ENCODE results near the gene HAPLN2.
"Not testable (repeated sequence)": the region's sequence is repeated elsewhere in the genome, so short reads cannot be mapped to it uniquely, and the experiment has no call there.

The HAPLN2 gene

DNA sequence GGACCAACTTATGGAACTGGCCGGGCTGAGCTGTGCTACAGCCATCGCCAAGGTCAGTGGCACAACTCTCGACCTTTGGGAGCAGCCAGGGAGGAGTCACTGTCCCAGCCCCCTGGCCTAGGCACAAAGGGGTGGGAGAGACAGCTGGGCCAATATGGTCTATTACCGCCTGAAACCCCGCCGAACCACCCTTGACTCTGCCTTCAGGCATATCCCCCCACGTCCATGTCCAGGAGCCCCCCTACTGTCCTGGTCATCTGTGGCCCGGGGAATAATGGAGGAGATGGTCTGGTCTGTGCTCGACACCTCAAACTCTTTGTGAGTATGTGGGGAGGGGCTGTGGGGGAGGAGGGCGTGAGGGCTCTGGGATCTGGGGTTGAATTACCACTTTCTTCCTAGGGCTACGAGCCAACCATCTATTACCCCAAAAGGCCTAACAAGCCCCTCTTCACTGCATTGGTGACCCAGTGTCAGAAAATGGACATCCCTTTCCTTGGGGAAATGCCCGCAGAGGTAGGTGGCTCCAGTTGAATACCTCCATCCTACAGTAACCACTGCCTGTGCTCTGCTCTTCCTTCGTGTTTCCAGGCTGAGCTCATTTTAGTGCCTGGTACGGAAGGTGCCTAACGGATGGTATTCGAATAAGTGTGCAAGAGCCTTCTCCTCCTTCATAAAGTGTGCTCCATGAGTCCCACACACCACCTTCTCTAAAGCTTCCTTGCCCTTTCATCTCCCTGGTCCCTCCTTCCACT lies 26.9 kb upstream of the HAPLN2 start:
- no peak for DNase-seq (ENCODE audit: low read depth)

DNA sequence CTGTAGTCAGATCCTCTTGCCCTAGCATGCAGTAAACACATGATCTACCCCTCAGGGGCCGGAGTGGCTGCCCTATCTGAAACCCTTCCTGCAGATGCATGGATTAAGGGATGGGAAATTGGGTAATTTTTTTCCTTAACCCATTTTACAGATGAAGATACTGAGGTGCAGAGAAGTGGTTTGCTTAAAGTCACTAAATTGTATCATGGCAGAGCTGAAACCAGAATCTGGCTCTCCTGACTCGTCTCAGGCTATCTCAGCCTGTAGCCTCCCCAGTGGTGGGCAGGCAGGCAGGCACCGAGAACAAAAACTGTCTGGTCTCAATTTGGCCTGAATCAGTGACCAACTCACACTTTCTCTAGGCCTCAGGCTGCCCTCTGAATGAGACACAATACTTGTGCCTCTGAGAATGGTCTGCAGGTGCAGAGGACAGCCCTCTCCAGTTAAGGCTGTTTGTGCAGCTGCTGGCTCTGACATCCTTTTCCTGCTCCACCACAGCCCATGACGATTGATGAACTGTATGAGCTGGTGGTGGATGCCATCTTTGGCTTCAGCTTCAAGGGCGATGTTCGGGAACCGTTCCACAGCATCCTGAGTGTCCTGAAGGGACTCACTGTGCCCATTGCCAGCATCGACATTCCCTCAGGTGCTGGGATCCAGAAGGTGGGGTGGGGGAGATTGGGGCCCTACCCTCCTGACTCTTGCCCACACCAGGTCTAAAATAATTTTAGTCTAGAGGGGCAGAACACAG lies 26.1 kb upstream of the HAPLN2 start:
- no peak for DNase-seq (ENCODE audit: low read depth)

DNA sequence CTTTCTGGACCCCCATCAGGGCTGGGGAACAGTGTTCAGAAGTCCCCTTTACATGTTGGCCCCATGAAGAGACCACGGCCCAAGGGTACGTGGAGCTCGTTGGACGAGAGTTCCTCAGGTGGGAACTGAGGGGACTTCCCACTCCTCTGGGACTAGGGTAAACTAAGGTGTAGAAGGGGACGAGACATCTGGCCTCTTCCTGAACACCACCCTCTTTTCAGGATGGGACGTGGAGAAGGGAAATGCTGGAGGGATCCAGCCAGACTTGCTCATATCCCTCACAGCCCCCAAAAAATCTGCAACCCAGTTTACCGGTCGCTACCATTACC lies 25.6 kb upstream of the HAPLN2 start:
- DNase-seq (ENCODE audit: low read depth) = no peak

DNA sequence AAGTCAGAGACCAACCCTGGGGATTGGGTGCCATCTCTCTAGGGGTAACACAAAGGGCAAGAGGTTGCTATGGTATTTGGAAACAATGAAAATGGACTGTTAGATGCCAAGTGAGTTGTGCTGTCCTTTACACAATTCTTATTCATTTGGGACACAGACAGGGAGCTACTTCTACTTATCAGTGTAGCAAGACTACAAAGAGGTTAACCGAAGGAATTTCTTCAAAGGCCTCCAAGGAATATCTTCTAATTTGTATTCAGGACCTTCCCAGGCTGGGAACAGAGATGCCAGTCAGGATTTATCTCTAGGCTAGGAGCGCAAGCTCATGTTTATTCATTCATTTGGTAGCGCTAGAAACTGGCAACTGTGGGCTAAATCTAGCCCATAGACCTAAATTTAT lies 25.0 kb upstream of the HAPLN2 start:
- DNase-seq (ENCODE audit: low read depth) = no peak

DNA sequence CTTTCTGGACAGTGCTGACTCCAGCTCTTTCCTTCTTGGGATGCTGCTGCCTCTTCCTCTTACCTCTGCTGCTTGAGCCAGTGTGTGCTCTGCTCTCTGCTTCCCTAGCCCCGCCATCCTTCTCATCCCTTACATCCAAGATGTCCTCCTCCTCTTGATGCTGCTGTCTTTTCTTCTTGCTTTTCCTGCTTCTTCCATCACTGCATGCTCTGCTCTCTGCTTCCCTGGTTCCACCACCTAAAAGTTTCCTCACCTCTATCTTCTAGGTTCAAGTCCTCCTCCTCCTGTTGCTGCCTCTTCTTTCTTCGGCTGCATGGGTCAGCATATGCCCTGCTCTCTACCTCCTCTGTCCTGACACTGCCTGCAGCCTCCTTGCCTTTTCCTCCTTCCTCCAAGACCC lies 24.2 kb upstream of the HAPLN2 start:
- DNase-seq (ENCODE audit: low read depth) = no peak

DNA sequence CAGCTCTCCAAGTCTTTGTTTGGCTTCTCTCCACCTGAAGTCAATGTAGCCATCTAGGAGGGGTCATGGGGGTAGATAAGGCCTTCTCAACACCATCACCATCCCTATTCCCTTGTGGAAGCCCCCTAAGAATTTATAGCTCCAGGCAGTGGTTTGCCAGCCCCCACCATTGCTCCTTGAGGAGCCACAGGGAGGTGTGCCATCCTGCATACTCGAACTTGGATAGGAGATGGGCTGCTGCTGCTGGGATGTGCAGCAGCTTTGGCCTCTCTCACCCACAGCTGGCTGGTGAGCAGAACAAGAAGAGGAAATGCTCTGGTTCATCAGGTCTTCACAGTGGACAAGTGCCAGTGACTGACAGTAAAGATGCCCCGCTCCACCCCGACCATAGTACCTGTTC lies 22.8 kb upstream of the HAPLN2 start:
- no peak for DNase-seq (ENCODE audit: low read depth)

DNA sequence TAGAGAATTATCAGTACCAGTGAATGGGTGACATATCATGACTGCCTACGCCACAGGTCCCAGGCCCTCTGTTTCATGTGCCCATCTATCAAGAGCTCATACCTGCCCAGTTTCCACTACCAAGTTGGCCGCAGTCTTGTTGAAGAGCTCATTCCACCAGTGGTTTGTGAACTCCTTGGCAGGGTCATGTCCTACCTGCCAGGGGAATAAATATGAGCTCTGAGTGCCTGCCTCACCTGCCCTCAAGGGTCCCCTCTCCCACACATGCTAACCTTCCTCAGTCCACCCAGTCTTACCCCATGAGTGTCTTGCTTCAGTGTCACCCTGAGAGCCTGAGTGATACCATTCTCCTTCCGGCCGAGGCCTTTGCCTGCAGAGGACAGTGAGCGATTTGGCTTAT lies 21.1 kb upstream of the HAPLN2 start:
- no peak for DNase-seq (ENCODE audit: low read depth)

DNA sequence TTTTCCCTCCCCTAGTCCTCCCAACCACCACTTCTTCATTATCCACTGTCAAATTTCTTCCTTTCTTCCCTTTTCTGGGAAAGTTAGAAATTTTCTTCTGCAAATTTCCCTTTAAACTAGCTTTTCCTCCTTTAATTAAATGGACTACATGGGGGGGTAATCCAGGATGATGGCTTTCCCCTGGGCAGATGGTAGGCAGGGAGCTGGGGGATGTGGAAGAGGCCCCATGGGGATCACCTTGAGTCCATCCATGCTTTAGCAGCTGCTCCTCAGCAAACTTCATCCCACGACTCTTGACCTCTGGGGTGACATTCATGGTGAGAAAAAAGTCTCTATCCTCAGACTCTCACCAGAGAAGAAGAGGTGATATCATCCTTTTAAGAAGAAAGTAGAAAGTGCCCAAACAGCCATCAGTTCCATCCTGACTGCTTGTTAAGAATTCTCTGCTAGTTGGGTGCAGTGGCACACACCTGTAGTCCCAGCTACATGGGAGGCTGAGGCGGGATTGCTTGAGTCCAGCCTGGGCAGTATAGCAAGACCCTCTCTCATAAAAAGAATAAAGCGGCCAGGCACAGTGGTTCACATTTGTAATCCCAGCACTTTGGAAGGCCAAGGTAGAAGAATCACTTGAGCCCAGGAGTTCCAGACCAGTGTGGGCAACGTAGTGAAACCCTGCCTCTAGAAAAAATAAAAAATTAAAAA lies 20.3 kb upstream of the HAPLN2 start:
- DNase-seq (ENCODE audit: low read depth) = no peak

DNA sequence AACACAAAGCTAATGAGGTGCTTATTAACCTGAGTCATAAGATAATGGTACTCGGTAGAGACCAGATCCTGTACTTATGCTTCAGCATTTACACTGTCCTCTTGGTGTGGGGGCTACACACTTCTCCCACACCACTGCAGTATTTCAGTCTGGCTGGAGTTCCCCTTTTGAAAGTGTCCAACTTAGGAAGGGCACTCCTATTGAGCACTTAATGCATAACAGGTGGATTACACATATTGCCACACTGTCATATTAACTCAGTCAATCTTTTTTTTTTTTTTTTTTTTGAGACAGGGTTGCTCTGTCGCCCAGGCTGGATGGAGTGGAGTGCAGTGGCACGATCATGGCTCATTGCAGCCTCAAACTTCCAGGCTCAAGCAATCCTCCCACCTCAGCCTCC lies 19.4 kb upstream of the HAPLN2 start:
- no peak for DNase-seq (ENCODE audit: low read depth)

DNA sequence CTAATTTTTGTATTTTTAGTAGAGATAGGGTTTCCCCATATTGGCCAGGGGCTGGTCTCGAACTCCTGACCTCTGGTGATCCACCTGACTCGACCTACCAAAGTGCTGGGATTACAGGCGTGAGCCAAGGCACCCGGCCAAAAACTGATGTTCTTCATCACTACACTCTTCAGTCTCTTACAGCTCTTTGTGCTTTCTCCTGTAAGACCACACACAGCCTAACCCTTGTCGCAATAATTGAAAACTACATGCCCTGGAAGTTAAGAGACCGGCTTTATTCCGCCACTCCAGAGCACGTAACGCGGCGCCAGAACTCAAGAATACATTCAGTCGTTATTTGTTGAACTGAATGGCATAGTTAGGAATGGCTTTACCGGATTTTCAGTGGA lies 18.5 kb upstream of the HAPLN2 start:
- no peak for DNase-seq (ENCODE audit: low read depth)

DNA sequence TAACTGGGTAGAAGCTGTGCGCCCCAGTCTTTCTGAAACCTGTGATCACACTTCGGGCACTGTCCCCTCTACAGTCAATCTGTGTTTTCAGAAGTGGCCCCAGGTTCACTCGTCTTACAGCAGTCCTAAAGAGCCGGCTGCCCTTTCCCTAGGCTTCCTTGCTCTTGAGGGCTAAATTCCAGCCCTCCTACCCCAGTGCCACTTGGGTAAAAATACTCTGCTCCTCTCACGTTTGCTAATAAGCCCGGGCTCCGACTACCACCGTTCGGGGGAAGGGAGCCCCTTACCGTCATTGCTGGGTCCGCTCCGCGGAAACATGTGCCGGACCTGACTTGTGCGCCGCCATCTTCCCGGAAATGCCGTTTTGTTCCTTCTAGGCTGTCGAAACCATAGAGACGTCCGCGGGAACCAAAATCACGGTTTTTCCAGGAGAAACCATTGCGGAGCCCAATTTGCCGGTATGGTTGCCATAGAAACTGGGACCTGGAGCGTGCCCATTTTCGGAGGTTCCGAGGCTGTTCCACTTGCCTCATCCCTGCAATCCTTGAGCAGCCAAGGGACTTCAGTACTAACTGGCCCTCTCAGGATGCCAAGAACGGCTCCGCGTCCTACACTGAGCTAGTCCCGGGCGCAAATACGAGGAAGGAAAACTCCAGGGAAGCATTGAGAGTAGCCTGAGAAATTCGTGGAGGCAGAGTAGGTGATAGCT lies 17.9 kb upstream of the HAPLN2 start, which contains the start of gene GPATCH4:
TSS of gene GPATCH4 (minus strand) at position 358 of the 709 bp plus-strand sequence.
- peak; percentile 61 for DNase-seq (ENCODE audit: low read depth)

DNA sequence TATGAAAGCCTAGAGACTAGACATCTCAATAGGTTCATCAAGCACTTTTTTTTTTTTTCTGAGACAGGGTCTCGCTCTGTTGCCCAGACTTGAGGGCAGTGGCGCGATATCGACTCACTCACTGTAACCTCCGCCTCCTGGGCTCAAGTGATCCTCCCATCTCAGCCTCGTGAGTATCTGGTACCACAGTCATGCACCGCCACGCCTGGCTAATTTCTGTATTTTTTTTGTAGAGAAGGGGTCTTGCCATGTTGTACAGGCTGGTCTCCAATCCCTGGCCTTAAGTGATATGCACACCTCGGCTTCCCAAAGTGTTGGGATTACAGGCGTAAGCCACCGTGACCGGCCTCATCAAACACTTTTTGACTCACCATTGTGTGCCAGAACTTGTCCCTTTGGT lies 17.3 kb upstream of the HAPLN2 start:
- no peak for DNase-seq (ENCODE audit: low read depth)

DNA sequence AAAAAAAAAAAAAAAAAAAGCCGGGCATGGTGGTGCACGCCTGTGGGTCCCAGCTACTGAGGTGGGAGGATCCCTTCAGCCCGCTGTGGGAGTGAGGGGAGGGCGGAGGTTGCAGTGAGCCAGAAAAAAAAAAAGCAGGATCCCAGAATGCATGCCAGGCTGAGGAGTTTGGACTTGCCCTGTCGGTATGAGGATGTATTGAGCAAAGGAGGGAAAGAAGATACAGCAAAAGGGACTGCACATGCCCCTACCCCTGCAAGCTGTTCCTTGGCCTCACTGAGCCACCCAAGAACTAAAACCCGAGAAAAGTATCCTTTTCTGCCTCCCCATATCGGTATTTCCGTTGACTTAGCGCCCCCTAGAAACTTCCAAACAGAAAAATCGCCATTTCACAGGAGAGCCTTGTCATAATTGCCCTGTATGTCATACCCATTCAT lies 16.6 kb upstream of the HAPLN2 start:
- no peak for DNase-seq (ENCODE audit: low read depth)

DNA sequence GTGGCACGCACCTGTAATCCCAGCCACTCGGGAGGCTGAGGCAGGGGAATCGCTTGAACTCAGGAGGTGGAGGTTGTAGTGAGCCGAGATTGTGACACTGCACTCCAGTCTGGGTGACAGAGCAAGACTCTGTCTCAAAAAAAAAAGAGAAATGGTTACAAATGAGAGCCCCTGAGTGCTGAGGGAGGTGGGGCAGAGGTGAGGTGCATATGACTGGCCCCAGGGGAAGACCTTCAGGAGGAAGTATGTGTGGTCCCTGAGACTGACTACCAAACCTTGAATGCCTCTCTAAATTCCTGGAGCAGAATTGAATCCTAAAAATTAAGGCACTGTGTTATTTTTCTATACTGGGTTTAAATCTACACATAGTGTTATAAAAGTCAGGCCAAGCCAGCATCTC lies 11.9 kb upstream of the HAPLN2 start:
- not testable (repeated sequence) for DNase-seq (ENCODE audit: low read depth)

DNA sequence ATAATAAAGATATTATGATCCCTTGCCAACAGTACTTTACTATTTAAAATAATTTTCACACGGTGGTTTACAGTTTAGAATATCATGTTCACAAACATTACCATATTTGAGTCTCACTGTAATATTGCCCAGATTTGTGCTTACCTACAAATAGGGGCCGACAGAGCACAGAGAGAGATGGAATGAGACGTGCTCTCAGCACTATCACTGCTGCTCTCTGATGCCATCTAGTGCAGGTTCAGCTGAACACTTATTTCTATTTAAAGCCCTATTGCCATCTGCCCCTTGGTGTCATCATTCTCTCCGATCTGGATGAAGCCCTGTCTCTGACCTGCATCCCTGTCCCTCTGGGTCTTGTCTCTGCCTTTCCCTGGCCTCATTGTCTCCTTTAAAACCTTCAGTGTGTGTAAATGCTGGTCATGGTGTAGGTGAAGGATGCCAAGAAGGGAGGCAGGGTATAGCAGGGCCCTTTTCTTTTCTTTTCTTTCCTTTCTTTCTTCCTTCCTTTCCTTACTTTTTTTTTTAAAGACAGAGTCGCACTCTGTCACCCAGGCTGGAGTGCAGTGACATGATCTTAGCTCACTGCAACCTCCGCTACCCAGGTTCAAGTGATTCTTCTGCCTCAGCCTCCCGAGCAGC lies 11.1 kb upstream of the HAPLN2 start:
- DNase-seq (ENCODE audit: low read depth) = no peak

DNA sequence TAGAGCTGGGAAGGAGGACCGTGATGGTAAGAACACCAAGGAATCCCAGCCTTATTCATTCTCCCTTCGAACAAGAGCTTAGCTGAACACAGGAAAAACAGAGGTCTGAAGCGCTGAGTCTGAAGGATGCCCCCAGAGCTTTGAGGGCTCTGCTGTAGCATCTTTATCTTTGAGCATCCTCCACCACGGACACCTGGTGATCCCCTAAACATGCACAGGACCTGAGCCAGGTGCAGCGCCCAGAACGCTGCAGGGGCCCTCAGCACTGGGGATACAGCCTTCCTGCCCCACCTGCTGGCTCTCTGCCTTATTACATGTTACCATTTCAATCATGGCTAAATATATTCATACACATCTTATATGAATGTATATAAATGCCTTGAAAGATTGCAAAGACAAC lies 10.2 kb upstream of the HAPLN2 start:
- DNase-seq (ENCODE audit: low read depth) = peak; percentile 20

DNA sequence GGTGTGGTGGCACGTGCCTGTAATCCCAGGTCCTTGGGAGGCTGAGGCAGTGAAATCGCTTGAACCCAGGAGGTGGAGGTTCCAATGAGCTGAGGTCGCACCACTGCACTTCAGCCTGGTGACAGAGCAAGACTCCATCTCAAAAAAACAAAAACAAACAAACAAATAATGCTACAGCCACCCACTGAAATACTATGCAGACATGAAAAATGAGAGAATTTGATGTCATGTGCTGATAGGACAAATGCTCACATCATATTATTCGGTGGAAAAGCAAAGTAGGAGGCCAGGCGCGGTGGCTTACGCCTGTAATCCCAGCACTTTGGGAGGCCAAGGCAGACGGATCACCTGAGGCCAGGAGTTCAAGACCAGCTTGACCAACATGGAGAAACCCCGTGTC lies 9.1 kb upstream of the HAPLN2 start:
- DNase-seq (ENCODE audit: low read depth) = not testable (repeated sequence)

DNA sequence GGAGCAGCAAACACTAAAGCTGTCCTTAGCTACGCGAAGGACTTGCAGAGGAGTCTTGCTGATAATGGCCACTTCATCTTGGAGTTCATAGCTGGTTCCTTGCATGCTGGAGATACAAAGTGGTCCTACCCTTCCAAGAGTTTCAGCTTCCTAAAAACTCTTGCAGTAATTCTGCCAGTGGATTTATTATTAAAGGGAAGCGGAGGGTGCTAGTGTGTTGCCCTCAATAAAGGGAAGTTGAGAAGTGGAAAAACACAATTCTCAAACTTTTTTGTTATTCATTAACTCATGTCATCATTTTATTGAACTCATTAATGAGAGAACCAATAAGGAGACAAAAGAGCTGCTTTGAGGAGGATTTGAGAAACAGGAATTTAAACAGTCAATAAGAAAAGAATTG lies 6.5 kb upstream of the HAPLN2 start:
- no peak for DNase-seq (ENCODE audit: low read depth)

DNA sequence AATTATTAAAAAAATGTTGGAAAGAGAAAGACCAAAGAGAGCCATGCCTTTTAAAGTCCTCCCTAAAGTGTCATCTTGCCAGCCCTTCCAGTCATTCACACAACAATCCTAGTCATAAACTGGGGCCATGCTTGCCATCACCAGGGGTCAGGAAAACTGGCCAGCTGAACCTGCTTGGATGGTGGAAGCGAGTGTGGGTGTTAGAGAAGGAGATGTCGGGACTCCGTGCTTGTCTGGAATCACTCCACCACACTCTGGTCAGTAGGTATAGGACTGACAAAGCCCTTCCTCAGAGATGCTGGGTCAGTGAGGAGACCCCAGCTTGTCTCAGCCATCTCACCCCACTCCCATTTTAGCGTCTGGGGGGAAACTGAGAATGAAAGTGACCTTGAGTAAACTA lies 3.3 kb upstream of the HAPLN2 start:
- DNase-seq (ENCODE audit: low read depth) = no peak

DNA sequence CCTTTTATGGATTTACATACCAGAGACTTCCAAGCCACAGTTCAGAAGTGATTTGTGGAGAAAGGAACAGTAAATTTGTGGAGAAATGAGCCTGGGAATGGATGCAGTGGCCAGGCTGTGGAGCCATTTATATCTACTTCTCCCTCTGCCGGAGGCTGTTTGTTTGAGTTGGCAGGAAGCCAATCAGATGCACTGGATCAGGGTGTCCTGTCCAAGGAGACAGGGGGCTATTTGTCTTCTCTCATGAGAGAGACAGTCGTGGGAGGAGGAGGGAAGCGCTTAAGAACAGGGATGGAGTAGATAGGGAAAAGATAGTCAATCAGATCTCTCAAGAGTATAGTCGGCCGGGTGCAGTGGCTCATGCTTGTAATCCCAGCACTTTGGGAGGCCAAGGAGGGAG lies 2.8 kb upstream of the HAPLN2 start:
- DNase-seq (ENCODE audit: low read depth) = no peak

DNA sequence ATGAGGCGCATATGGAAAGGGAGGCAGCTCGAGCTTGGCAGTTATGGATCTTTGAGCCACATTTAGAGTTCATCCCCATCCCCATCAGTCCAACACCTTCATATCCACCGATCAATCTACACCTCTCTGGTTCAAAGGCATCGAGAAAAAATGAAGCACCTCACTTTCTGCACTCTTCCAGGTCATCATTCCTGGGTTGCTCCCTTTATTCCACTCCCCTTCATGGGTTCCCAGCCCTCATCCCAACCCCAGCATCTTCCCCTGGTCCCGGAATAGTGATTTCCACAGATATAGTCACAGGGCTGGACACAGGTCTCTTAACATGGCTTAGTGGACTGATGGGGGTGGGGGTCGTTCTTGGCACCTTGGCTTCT lies 354 bp downstream of the HAPLN2 start:
- DNase-seq (ENCODE audit: low read depth) = no peak
